Esophagus muscularis mucosa (tissue), 4 donors: ENCODE results near the gene CAPN11. TPM values are rescaled to one million over a fixed set of nuclear protein-coding genes. Genes with fewer than 3 reads are reported as not detected.

Experiments used
- DNase-seq: peaks from one replicate; pipeline ENCODE4 v3.0.0-alpha.2; 2017; ENCODE audit errors: extremely low spot score
- H3K27ac ChIP-seq, 4 donors: fragments of 200-600 bp; sonication (generic); replicated peaks in 1 of 4; 1 replicate in 3 of 4; 2 replicates in 1 of 4; pipeline ENCODE4 v1.5.1; 2016 to 2019; ENCODE audit warnings: mild to moderate bottlenecking in 1 of 4
- H3K27me3 ChIP-seq, 4 donors: fragments of 200-600 bp; sonication (generic); one replicate each; pipeline versions ENCODE4 v1.5.1 to v1.6.0; 2016 to 2019
- H3K36me3 ChIP-seq, 4 donors: fragments of 200-600 bp; sonication (generic); one replicate each; pipeline ENCODE4 v1.5.1; 2016 to 2019
- H3K4me1 ChIP-seq, 4 donors: fragments of 200-600 bp; sonication (generic); one replicate each; pipeline ENCODE4 v1.5.1; 2016 to 2019
- H3K4me3 ChIP-seq, 4 donors: fragments of 200-600 bp; sonication (generic); 1 replicate in 2 of 4; 2 replicates in 2 of 4; pipeline ENCODE4 v1.5.1; 2016 to 2019; ENCODE audit warnings: mild to moderate bottlenecking in 4 of 4, moderate library complexity in 1 of 4
- H3K9me3 ChIP-seq, 4 donors: fragments of 200-600 bp; sonication (generic); 1 replicate in 3 of 4; 2 replicates in 1 of 4; pipeline ENCODE4 v1.5.1; 2016 to 2019
- EP300 ChIP-seq: sonication (generic); formaldehyde crosslinking; IDR thresholded peaks from one replicate; pipeline ENCODE4 v1.6.1; 2017; ENCODE audit warnings: antibody characterized with exemption
- POLR2A ChIP-seq: fragments of 450-650 bp; IDR thresholded peaks from one replicate; pipeline ENCODE4 v1.6.1; 2017; ENCODE audit warnings: antibody characterized with exemption, moderate library complexity, mild to moderate bottlenecking, low read depth
- POLR2AphosphoS5 ChIP-seq, 2 donors: sonication (generic); formaldehyde crosslinking; IDR thresholded peaks; one replicate each; pipeline ENCODE4 v1.6.1; 2017; ENCODE audit warnings: antibody characterized with exemption in 2 of 2
- WGBS: methylation state at CpG from one replicate; pipeline ENCODE4 v1.1.5; 2018; 5-methylcytosine and 5-hydroxymethylcytosine counted together
- intact Hi-C: fragments of 100-400 bp; cut with DNase I; formaldehyde crosslinking; loops from one replicate; pipeline ENCODE4 v1.15.1; 2023
- total RNA-seq, 4 donors: library from RNA; depleted of rRNA; stranded (reverse); fragments of >200 nt; gene quantifications; one replicate each; pipeline versions ENCODE4 v1.1.0 to v1.2.1, GENCODE V29; 2016
- TF ChIP-seq, protein P1 (sequence below), 3 experiments: fragments of 200-600 bp in 2 of 3; fragments of 450-650 bp in 1 of 3; sonication (generic) in 2 of 3; IDR thresholded peaks; one replicate each; pipeline ENCODE4 v1.5.1; 2017 to 2019; ENCODE audit warnings: antibody characterized with exemption in 3 of 3, mild to moderate bottlenecking in 2 of 3, moderate library complexity in 1 of 3

CAPN11 gene
- total RNA-seq, 4 donors from 2014 or later: 0.39 to 0.83 (median 0.50) TPM; not detected in 1

DNA sequence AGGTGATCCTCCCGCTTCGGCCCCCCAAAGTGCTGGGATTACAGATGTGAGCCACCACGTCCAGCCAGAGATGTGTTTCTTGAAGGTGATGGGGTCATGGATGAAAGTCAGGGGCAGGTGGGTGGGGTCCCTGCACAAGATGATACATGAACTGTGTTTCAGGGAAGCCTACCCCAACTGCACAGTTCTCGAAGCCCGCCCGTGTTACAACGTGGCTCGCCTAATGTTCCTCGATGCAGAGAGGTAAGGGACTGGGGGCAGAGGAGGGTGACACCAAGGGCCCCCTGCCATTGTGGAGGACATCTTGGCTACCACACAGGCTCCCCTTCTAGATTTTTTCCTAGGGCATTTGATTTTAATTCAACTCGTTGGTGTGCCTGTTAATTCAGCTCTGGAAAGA lies 11.9 kb upstream of the CAPN11 start:
- TF ChIP-seq POLR2A (no peak), EP300 (no peak), POLR2AphosphoS5 (IDR thresholded peaks at IDR 0.05) (no peak)
- TF ChIP-seq, protein P1, sequence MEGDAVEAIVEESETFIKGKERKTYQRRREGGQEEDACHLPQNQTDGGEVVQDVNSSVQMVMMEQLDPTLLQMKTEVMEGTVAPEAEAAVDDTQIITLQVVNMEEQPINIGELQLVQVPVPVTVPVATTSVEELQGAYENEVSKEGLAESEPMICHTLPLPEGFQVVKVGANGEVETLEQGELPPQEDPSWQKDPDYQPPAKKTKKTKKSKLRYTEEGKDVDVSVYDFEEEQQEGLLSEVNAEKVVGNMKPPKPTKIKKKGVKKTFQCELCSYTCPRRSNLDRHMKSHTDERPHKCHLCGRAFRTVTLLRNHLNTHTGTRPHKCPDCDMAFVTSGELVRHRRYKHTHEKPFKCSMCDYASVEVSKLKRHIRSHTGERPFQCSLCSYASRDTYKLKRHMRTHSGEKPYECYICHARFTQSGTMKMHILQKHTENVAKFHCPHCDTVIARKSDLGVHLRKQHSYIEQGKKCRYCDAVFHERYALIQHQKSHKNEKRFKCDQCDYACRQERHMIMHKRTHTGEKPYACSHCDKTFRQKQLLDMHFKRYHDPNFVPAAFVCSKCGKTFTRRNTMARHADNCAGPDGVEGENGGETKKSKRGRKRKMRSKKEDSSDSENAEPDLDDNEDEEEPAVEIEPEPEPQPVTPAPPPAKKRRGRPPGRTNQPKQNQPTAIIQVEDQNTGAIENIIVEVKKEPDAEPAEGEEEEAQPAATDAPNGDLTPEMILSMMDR (IDR thresholded peaks at IDR 0.05): no peak
- H3K9me3 ChIP-seq: no peaks in the 10 kb centered on the region
- H3K27me3 ChIP-seq: no peaks in the 10 kb centered on the region
- H3K4me1 ChIP-seq: peaks cover 3 to 4% (median 3%) of the 10 kb centered on the region in 4 donors
- DNase-seq: no peak
- WGBS: 92% methylated on average over 10 of the region's 10 CpGs
- peaks cover 15 to 92% (median 64%) of the 10 kb centered on the region in 4 donors for H3K36me3 ChIP-seq
- H3K27ac ChIP-seq: no peak overlapping the region
- no peak overlapping the region for H3K4me3 ChIP-seq
- intact Hi-C loops: no loop called here

DNA sequence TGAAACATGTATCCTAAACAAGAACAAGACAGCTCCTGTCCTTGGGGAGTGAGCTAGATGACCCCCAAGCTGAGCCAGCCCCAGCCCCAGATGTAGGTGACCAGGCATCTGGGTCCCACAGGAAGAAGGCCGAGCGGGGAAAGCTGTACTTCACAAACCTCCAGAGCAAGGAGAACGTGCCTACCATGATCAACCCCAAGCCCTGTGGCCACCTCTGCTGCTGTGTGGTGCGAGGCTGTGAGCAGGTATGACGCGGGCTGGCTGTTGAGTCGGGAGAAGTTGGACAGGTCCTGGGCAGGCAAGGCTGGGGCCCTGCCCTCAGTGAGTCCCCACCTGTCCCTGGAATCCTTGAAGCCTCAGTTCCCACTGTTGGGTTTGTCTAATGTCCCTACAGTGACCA lies 11.4 kb upstream of the CAPN11 start:
- intact Hi-C loops: no loop called here
- H3K27me3 ChIP-seq: no peaks in the 10 kb centered on the region
- H3K4me1 ChIP-seq: peaks cover 4 to 7% (median 6%) of the 10 kb centered on the region in 4 donors
- no peak for TF ChIP-seq EP300
- TF ChIP-seq POLR2A: no peak
- TF ChIP-seq POLR2AphosphoS5 (IDR thresholded peaks at IDR 0.05): no peak
- TF ChIP-seq, protein P1 (IDR thresholded peaks at IDR 0.05): no peak
- H3K27ac ChIP-seq: no peak overlapping the region
- 83% methylated on average over 7 of the region's 7 CpGs for WGBS
- no peaks in the 10 kb centered on the region for H3K9me3 ChIP-seq
- no peak overlapping the region for H3K4me3 ChIP-seq
- H3K36me3 ChIP-seq: peaks cover 9 to 86% (median 61%) of the 10 kb centered on the region in 4 donors
- DNase-seq: no peak

DNA sequence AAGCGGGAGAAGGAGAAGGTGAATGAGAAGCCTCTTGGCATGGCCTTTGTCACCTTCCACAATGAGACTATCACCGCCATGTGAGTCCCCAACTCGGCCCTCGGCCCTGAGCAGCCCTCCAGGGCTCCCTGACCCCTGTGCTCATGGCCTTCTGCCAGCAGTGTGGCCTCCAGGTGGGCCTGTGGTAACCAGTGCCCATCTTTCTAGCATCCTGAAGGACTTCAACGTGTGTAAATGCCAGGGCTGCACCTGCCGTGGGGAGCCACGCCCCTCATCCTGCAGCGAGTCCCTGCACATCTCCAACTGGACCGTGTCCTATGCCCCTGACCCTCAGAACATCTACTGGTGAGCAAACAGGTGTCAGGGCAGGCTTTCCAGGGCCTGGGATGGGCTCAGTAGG lies 10.3 kb upstream of the CAPN11 start:
- WGBS: 98% methylated on average over 5 of the region's 9 CpGs
- TF ChIP-seq POLR2A: no peak
- TF ChIP-seq, protein P1 (IDR thresholded peaks at IDR 0.05): no peak
- TF ChIP-seq EP300: no peak
- no peak for TF ChIP-seq POLR2AphosphoS5 (IDR thresholded peaks at IDR 0.05)
- H3K27ac ChIP-seq: no peak overlapping the region
- no peak for DNase-seq
- H3K4me1 ChIP-seq: peaks cover 4 to 7% (median 6%) of the 10 kb centered on the region in 4 donors
- H3K9me3 ChIP-seq: no peaks in the 10 kb centered on the region
- intact Hi-C loops: no loop called here
- no peaks in the 10 kb centered on the region for H3K27me3 ChIP-seq
- peaks cover 8 to 83% (median 64%) of the 10 kb centered on the region in 4 donors for H3K36me3 ChIP-seq
- no peak overlapping the region for H3K4me3 ChIP-seq

DNA sequence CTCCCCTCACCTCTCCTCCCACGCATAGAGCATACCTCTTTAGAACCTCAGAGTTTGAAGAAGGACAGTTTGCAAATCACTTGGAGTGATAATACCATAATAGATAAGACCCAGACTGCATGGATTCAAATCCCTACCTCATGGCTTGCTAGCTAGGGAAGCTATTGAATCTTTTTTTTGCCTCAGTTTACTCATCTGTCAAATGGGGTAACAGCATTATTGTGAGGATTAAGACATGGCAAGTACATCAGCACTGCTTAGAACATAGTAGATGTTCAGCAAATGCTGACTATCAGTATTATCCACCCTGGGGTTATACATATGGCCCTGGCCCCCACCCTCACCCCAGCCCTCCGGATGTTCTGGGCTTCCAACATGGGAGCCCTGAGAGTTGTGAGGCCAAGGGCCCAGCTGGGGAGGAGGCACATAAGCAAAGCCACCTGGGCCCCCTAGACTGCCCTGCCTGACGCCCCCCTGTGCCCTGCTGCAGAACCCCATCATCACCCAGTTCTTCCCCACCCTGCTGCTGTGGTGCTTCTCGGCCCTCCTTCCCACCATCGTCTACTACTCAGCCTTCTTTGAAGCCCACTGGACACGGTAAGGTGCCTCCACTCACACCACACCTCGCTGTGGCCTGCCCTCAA lies 9.1 kb upstream of the CAPN11 start:
- TF ChIP-seq, protein P1 (IDR thresholded peaks at IDR 0.05): no peak
- TF ChIP-seq POLR2AphosphoS5 (IDR thresholded peaks at IDR 0.05) (no peak), POLR2A (no peak), EP300 (no peak)
- intact Hi-C loops: no loop called here
- Histone ChIP-seq H3K27ac (no peak overlapping the region), H3K4me3 (no peak overlapping the region), H3K4me1 (peaks cover 4 to 7% (median 6%) of the 10 kb centered on the region in 4 donors), H3K36me3 (peaks cover 8 to 82% (median 59%) of the 10 kb centered on the region in 4 donors), H3K27me3 (no peaks in the 10 kb centered on the region), H3K9me3 (no peaks in the 10 kb centered on the region)
- 74% methylated on average over 6 of the region's 7 CpGs for WGBS
- DNase-seq: no peak
